Neutrophil (primary cell): ENCODE results near the gene RTN1.

Experiments used
- H3K27ac ChIP-seq: fragments of 200-600 bp; sonication (generic); 2 replicates; pipeline ENCODE4 v1.5.1; 2016; ENCODE audit warnings: mild to moderate bottlenecking, moderate library complexity
- H3K27me3 ChIP-seq: fragments of 200-600 bp; sonication (generic); 2 replicates; pipeline ENCODE4 v1.6.0; 2016; ENCODE audit warnings: mild to moderate bottlenecking
- H3K36me3 ChIP-seq: fragments of 200-600 bp; sonication (generic); 2 replicates; pipeline ENCODE4 v1.5.1; 2017
- H3K4me1 ChIP-seq, 2 experiments: fragments of 200-600 bp in 1 of 2; sonication (generic) in 1 of 2; 1 replicate in 1 of 2; 2 replicates in 1 of 2; pipeline versions ENCODE4 v1.5.1 to v1.6.1; 2013 to 2016; ENCODE audit warnings: low read depth in 1 of 2, low read length in 1 of 2, mild to moderate bottlenecking in 1 of 2, moderate library complexity in 1 of 2; ENCODE audit not compliant: control insufficient read depth in 1 of 2, insufficient read depth in 1 of 2
- H3K4me3 ChIP-seq, 2 experiments: fragments of 200-600 bp in 1 of 2; sonication (generic) in 1 of 2; 1 replicate in 1 of 2; 2 replicates in 1 of 2; pipeline ENCODE4 v1.5.1; 2013 to 2016; ENCODE audit warnings: low read depth in 1 of 2, low read length in 1 of 2, mild to moderate bottlenecking in 1 of 2, moderate library complexity in 1 of 2
- H3K9me3 ChIP-seq: fragments of 200-600 bp; sonication (generic); 2 replicates; pipeline ENCODE4 v1.5.1; 2016
- TF ChIP-seq, protein P1 (sequence below): fragments of 200-600 bp; sonication (generic); IDR thresholded peaks from 2 replicates; pipeline ENCODE4 v1.5.1; 2016; ENCODE audit warnings: antibody characterized with exemption

RTN1 gene

DNA sequence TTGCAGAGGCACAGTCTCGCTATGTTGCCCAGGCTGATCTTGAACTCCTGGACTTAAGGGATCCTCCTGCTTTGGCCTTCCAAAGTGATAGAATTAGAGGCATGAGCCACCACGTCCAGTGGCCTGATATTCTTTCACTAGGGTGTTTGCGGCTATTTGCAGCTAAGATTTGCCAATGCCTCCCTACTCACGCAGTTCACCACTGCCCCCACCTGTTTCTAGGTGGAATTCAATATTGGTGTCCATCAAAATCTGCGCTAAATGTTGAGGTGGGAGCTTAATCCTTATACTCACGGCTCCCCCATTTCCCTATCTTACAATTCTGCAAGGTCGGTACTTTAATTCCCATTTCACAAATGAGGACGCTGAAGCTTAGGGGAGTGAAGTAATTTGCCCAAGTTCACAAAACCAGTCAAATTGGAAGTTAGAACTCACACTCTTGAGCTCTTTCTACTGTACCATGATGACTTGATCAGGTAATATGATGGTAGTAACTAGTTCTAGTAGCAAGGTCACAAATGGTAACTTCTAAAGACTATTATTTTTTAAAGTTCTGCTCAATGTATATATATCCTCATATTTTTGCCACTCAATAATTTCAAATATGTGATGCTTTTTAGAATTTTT lies 27.3 kb upstream of the RTN1 start:
- no peaks in the 10 kb centered on the region for H3K9me3 ChIP-seq
- H3K36me3 ChIP-seq, result no peaks in the 10 kb centered on the region
- no peaks in the 10 kb centered on the region for H3K27me3 ChIP-seq
- no peak overlapping the region for H3K4me3 ChIP-seq
- H3K4me1 ChIP-seq, result no peaks in the 10 kb centered on the region
- TF ChIP-seq, protein P1, sequence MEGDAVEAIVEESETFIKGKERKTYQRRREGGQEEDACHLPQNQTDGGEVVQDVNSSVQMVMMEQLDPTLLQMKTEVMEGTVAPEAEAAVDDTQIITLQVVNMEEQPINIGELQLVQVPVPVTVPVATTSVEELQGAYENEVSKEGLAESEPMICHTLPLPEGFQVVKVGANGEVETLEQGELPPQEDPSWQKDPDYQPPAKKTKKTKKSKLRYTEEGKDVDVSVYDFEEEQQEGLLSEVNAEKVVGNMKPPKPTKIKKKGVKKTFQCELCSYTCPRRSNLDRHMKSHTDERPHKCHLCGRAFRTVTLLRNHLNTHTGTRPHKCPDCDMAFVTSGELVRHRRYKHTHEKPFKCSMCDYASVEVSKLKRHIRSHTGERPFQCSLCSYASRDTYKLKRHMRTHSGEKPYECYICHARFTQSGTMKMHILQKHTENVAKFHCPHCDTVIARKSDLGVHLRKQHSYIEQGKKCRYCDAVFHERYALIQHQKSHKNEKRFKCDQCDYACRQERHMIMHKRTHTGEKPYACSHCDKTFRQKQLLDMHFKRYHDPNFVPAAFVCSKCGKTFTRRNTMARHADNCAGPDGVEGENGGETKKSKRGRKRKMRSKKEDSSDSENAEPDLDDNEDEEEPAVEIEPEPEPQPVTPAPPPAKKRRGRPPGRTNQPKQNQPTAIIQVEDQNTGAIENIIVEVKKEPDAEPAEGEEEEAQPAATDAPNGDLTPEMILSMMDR, result no peak
- H3K27ac ChIP-seq, result no peak overlapping the region

DNA sequence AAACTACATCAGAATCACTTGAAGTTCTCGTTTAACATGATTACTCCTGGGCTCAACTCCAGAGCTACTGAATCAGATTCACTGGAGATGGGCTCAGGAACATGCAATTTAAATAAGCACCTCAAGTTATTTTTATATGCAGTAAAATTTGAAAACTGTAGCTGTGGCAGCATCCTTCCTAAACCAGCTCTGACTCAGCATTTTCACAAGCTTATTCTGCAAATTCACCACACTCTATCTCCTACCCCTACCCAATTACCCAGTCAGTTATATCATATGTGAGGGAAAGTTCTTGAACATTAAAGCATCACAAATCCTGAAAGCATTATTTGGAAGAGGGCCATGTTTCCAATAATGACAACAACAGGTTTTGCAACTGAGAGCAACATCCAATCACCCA lies 25.1 kb upstream of the RTN1 start:
- H3K9me3 ChIP-seq, result no peaks in the 10 kb centered on the region
- H3K27ac ChIP-seq, result no peak overlapping the region
- no peaks in the 10 kb centered on the region for H3K36me3 ChIP-seq
- no peaks in the 10 kb centered on the region for H3K27me3 ChIP-seq
- TF ChIP-seq, protein P1, result no peak
- no peak overlapping the region for H3K4me3 ChIP-seq
- H3K4me1 ChIP-seq, result no peaks in the 10 kb centered on the region

- TF ChIP-seq, protein P1, result no peak
- peaks cover 4% of the 10 kb centered on the region for H3K27me3 ChIP-seq
- H3K27ac ChIP-seq, result no peak overlapping the region
- no peaks in the 10 kb centered on the region for H3K9me3 ChIP-seq
- no peaks in the 10 kb centered on the region for H3K4me1 ChIP-seq
- H3K4me3 ChIP-seq, result no peak overlapping the region
- H3K36me3 ChIP-seq, result no peaks in the 10 kb centered on the region
Measured at GRCh38 chr14:59890676-59891075, 20.1 kb upstream of the RTN1 start.

DNA sequence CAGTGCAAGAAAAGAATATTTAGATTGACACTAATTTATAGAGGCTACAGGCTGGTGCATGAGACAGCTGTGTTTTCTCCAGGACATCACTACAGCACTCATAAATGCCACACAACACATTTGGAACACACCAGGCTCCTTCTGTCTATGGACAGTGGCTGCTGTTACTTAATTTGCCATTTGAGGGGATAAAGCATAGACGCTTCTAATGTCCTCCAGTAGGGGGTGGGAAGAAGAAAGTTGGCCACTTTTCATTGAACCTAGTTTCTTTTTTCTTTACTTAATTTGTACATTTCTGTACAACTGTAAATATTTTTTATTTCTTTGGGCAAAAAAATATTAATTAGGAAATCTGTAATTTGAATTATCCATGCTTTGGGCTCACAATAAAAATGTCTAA lies 12.4 kb upstream of the RTN1 start:
- no peaks in the 10 kb centered on the region for H3K36me3 ChIP-seq
- H3K4me3 ChIP-seq, result no peak overlapping the region
- no peaks in the 10 kb centered on the region for H3K4me1 ChIP-seq
- no peaks in the 10 kb centered on the region for H3K27me3 ChIP-seq
- TF ChIP-seq, protein P1, result no peak
- no peak overlapping the region for H3K27ac ChIP-seq
- H3K9me3 ChIP-seq, result no peaks in the 10 kb centered on the region

DNA sequence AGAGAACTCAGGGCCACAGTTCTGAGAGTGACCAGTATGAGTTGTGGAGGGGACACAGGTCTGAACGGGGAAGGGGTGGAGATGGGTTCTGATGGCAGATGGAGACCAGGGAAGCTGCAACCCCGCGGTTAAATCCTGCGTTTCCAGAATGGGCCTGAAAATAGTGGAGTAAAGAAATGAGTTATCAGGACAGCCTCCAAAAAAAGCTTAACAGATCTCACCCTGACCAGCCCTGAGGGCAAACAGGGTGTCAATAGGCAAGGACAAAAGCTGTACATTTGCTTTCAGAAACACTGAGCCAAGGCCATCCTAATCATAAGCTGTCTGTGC lies 555 bp upstream of the RTN1 start:
- H3K4me3 ChIP-seq, result peak overlapping the region; percentile 50 to 67
- TF ChIP-seq, protein P1, result no peak
- H3K27ac ChIP-seq, result no peak overlapping the region
- peaks cover 14 to 16% of the 10 kb centered on the region in 2 experiments for H3K4me1 ChIP-seq
- no peaks in the 10 kb centered on the region for H3K9me3 ChIP-seq
- no peaks in the 10 kb centered on the region for H3K36me3 ChIP-seq
- peaks cover 88% of the 10 kb centered on the region for H3K27me3 ChIP-seq
